ENCODE measurements around the gene ASTN2.

DNA sequence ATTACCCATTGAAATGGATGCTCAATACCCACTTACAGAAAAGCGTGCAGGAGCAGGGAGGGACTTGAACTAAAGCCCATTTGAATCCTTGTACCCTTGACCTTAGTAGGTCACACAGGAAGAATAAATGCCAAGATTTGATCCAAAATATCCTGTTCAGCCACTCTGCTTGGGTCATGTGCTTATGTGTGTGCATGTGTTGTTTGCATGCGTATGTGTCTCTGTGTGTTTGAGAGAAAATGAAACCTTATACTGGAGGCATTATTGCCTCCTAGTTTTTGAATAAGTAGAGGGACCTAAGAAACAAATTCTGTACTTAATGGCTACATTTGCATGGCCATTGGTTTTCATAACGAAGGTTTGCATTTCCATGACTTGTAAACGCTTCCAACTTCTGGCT lies 791.1 kb downstream of the ASTN2 start:
- TF ChIP-seq EZH2 (IDR thresholded peaks at IDR 0.05; ENCODE audit: insufficient read depth, poor library complexity, severe bottlenecking): no peak
- no peak for TF ChIP-seq EZH2phosphoT487 (IDR thresholded peaks at IDR 0.05; ENCODE audit: insufficient read depth, low read depth)

All from GM23248 (cell line).